A673 (cell line): ENCODE data around the gene FAM47E.

Source experiments
- CTCF ChIP-seq: fragments of 300-800, 200-600 bp; sonication (generic); conservative IDR thresholded peaks from 2 replicates; pipeline ENCODE4 v1.5.1; 2017; ENCODE audit warnings: low read depth, mild to moderate bottlenecking, antibody characterized with exemption, low read length, moderate library complexity, mixed read lengths
- EZH2 ChIP-seq: fragments of 200-600 bp; sonication (generic); IDR thresholded peaks from 2 replicates; pipeline ENCODE4 v1.6.1; 2017; ENCODE audit warnings: borderline replicate concordance, low read depth, mild to moderate bottlenecking, mixed read lengths, antibody characterized with exemption, low read length; ENCODE audit not compliant: poor library complexity, severe bottlenecking

GRCh38 chr4:76272073-76272472 is 20.6 kb downstream of the FAM47E start:
- TF ChIP-seq CTCF (no peak), EZH2 (no peak)
